ENCODE measurements around the gene RAB37. TPM values are rescaled to one million over a fixed set of nuclear protein-coding genes. Genes with fewer than 3 reads are reported as not detected.

The RAB37 gene
- total RNA-seq, 1 experiment from 2014 or later, result 0.17 TPM

- DNase-seq (ENCODE audit: extremely low read depth, low read depth), result no peak
Observed at GRCh38 chr17:74776990-74777389, 39.9 kb downstream of the RAB37 start.

- no peak for DNase-seq (ENCODE audit: extremely low read depth, low read depth)
Observed at GRCh38 chr17:74777901-74778515, 41.0 kb downstream of the RAB37 start.

DNA sequence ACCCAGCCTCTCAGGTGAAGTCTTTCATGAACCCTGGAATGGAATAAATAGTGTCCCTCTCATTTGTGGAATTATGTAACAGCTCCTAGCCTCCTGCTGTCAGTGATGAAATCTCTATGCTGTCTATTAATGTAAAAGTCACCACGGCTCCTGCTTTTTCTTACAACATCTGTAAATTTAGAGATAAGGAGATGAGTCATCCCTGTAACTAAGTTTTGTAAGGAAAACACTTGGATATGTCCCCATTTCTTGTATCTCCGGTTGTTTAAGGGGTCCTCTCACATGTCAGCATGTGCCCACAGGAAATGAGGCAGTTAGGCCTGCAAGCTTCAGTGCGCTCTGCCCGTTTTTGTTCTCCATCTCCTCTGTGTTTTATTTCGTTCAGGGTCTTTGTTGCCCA, 41.9 kb downstream of the RAB37 start:
- no peak for DNase-seq (ENCODE audit: extremely low read depth, low read depth)

DNA sequence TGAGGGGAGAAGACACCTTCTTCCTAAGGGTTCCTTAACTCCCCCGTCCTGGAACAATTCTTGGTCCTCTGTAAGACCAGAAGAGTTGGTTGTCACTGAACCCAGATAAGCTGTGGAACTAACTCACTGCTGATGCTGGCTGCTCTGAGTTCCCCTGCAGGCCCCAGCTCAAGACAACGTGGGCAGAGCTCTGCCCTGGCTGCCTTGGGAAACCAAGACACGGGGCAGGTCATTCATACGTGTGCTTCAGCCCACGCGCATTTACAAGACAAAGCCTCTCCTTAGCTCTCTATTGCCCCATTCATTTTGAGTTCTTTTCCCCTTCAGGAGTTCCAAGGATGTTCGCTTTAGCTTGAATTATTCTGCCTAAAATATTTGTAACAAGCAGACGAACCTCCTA, 42.4 kb downstream of the RAB37 start:
- no peak for DNase-seq (ENCODE audit: extremely low read depth, low read depth)

DNA sequence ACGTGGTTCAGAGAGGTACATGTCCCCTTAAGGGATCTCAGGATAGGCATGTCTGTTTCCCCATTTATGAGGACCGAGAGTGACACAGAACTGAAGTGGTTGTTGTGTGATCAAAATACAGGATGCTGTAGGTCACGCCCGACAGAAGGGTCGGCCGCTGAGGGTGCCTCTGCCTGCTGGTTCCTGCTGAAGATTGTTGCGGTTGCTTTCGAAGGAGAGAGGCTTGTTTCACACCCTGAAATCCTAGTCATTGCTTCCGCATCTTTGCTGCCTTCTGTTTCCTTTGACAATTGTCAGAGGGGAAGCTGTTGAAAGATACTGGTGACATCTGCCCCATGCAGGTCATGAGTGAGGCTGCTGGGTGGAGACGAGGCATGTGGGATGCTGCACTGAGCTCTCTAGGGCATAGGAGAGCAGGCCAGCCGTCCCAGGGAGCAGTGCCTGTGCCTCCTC, 42.9 kb downstream of the RAB37 start:
- no peak for DNase-seq (ENCODE audit: extremely low read depth, low read depth)

DNA sequence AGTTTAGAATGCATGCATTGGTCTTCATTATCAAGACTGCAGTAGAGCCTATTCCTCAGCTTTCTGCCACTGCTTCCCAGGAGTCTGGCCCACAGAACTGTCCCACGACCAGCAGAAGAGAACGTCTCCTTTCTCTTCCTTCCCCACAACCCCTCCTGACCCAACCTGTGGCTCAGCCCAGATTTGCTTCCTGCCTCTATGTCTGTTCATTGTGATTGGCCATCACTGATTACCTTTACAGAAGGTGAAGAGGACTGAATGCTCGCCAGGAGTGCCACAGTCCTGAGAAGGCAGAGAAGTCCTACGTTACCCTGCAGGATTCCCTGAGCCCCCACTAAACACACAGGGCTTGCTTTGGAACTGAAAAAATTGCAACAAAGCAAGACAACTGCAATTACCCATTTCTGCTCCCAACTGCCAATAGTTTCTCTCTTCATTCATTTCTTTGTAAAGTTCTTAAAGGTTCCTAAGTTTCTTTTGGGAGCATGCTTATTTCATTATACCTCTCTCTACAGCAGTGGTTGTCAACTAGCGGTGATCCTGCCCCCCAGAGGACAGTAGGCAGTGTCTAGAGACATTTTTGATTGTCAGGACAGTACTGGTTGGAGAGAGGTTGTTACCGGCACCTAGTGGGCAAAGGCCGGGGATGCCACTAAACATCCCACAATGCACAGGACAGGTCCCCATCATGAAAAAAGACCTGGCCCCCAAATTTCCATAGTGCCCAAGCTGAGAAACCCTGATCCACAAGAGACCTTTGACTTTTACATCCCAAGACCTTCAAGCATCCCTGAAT, 43.6 kb downstream of the RAB37 start:
- peak; percentile 52 for DNase-seq (ENCODE audit: extremely low read depth, low read depth)

DNA sequence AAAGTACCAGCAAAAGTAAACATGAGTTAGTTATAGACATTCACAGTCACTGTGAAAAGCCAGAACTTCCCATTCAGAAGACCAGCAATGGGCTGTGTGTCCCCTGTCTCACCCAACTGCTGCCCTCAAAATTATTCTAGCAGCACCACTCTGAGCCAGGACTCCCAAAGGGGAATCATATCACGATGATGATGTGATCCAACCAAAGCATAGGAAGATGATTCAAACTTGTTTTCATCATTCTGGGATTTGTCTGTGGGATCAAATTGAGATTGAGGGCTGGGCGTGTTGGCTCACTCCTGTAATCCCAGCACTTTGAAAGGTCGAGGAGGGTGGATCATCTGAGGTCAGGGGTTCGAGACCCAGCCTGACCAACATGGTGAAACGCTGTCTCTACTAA, 45.5 kb downstream of the RAB37 start:
- no peak for DNase-seq (ENCODE audit: extremely low read depth, low read depth)

- DNase-seq (ENCODE audit: extremely low read depth, low read depth), result no peak
Observed at GRCh38 chr17:74784125-74784810, 47.2 kb downstream of the RAB37 start.

- DNase-seq (ENCODE audit: extremely low read depth, low read depth), result no peak
Observed at GRCh38 chr17:74785096-74785980, 48.3 kb downstream of the RAB37 start.

DNA sequence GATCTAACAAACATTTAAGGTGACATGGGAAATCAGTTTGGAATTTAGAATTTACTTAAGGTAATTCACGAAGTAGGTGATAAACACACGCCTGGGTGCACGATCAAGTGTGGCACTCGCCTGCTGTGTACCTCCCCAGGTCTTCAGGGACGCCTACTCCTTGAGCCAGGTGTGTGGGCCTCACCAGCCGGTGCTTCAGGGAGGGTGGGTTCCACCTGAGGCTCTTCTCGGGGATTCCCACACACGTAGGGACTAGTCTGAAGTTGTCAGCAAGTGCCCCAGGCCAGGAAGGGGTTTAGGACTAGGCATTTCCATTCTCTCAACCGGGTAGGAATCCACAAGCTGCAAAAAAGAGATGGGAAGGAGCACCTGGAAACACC, 48.9 kb downstream of the RAB37 start:
- no peak for DNase-seq (ENCODE audit: extremely low read depth, low read depth)

- DNase-seq (ENCODE audit: extremely low read depth, low read depth), result no peak
Observed at GRCh38 chr17:74786431-74787055, 49.5 kb downstream of the RAB37 start.

GRCh38 chr17:74790161-74791058, 53.4 kb downstream of the RAB37 start:
- DNase-seq (ENCODE audit: extremely low read depth, low read depth), result no peak

DNA sequence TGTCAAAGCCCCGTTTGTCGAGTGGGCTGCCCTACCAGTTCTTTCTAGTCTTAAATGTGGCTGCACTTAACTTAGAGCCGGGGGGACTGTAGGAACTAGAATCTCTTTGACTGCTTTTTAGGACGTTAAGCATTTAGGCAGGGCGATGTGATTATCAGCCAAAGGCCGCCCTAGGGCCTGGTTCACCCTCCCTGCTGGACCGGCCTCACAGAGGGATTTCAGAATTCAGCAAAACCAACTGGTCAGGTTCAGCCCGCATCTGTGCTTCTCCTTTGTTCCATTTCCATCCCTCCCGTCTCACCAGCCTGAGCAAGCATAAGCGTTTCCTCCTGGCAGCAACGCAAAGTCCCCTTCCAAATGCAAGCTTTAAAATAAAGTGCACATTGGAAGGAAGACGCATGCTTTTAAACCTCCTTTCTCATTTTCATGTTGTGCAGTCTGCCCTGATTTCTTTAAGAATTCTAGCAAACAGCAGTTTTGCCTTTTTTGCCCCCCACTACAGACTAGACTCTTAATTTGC, 55.6 kb downstream of the RAB37 start:
- no peak for DNase-seq (ENCODE audit: extremely low read depth, low read depth)

GRCh38 chr17:74795327-74796020, 58.4 kb downstream of the RAB37 start:
- no peak for DNase-seq (ENCODE audit: extremely low read depth, low read depth)

- no peak for DNase-seq (ENCODE audit: extremely low read depth, low read depth)
Observed at GRCh38 chr17:74796211-74796610, 59.2 kb downstream of the RAB37 start.

GRCh38 chr17:74796866-74797265, 59.8 kb downstream of the RAB37 start:
- DNase-seq (ENCODE audit: extremely low read depth, low read depth), result no peak

Measured in NCI-H460 (cell line).